Measurements from ENCODE around the gene BCAS3.

GRCh38 chr17:61362396-61362795, 684.7 kb downstream of the BCAS3 start:
- TF ChIP-seq CTCF (IDR thresholded peaks at IDR 0.05; ENCODE audit: low read length) (no peak), EZH2 (IDR thresholded peaks at IDR 0.05; ENCODE audit: borderline replicate concordance, low read length) (no peak)

Data from OCI-LY1 (cell line).